ENCODE measurements around the gene SLC35B2.
"Not testable (repeated sequence)": the region's sequence is repeated elsewhere in the genome, so short reads cannot be mapped to it uniquely, and the experiment has no call there.

Gene SLC35B2

DNA sequence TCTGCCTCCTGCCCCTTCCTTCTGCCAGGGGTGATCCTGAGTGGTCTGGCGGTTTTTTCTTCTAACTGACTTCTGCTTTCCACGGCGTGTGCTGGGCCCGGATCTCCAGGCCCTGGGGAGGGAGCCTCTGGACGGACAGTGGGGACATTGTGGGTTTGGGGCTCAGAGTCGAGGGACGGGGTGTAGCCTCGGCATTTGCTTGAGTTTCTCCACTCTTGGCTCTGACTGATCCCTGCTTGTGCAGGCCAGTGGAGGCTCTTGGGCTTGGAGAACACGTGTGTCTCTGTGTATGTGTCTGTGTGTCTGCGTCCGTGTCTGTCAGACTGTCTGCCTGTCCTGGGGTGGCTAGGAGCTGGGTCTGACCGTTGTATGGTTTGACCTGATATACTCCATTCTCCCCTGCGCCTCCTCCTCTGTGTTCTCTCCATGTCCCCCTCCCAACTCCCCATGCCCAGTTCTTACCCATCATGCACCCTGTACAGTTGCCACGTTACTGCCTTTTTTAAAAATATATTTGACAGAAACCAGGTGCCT is 23.7 kb downstream of the SLC35B2 start (continued):
- TF ChIP-seq, protein P1, sequence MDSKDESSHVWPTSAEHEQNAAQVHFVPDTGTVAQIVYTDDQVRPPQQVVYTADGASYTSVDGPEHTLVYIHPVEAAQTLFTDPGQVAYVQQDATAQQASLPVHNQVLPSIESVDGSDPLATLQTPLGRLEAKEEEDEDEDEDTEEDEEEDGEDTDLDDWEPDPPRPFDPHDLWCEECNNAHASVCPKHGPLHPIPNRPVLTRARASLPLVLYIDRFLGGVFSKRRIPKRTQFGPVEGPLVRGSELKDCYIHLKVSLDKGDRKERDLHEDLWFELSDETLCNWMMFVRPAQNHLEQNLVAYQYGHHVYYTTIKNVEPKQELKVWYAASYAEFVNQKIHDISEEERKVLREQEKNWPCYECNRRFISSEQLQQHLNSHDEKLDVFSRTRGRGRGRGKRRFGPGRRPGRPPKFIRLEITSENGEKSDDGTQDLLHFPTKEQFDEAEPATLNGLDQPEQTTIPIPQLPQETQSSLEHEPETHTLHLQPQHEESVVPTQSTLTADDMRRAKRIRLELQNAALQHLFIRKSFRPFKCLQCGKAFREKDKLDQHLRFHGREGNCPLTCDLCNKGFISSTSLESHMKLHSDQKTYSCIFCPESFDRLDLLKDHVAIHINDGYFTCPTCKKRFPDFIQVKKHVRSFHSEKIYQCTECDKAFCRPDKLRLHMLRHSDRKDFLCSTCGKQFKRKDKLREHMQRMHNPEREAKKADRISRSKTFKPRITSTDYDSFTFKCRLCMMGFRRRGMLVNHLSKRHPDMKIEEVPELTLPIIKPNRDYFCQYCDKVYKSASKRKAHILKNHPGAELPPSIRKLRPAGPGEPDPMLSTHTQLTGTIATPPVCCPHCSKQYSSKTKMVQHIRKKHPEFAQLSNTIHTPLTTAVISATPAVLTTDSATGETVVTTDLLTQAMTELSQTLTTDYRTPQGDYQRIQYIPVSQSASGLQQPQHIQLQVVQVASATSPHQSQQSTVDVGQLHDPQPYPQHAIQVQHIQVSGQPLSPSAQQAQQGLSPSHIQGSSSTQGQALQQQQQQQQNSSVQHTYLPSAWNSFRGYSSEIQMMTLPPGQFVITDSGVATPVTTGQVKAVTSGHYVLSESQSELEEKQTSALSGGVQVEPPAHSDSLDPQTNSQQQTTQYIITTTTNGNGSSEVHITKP (tag by site-specific recombination; IDR thresholded peaks at IDR 0.05) = no peak
- TF ChIP-seq, protein P2, sequence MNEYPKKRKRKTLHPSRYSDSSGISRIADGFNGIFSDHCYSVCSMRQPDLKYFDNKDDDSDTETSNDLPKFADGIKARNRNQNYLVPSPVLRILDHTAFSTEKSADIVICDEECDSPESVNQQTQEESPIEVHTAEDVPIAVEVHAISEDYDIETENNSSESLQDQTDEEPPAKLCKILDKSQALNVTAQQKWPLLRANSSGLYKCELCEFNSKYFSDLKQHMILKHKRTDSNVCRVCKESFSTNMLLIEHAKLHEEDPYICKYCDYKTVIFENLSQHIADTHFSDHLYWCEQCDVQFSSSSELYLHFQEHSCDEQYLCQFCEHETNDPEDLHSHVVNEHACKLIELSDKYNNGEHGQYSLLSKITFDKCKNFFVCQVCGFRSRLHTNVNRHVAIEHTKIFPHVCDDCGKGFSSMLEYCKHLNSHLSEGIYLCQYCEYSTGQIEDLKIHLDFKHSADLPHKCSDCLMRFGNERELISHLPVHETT (tag by site-specific recombination; IDR thresholded peaks at IDR 0.05) = no peak
- TF ChIP-seq ZNF501 (tag by site-specific recombination; IDR thresholded peaks at IDR 0.05) = no peak

DNA sequence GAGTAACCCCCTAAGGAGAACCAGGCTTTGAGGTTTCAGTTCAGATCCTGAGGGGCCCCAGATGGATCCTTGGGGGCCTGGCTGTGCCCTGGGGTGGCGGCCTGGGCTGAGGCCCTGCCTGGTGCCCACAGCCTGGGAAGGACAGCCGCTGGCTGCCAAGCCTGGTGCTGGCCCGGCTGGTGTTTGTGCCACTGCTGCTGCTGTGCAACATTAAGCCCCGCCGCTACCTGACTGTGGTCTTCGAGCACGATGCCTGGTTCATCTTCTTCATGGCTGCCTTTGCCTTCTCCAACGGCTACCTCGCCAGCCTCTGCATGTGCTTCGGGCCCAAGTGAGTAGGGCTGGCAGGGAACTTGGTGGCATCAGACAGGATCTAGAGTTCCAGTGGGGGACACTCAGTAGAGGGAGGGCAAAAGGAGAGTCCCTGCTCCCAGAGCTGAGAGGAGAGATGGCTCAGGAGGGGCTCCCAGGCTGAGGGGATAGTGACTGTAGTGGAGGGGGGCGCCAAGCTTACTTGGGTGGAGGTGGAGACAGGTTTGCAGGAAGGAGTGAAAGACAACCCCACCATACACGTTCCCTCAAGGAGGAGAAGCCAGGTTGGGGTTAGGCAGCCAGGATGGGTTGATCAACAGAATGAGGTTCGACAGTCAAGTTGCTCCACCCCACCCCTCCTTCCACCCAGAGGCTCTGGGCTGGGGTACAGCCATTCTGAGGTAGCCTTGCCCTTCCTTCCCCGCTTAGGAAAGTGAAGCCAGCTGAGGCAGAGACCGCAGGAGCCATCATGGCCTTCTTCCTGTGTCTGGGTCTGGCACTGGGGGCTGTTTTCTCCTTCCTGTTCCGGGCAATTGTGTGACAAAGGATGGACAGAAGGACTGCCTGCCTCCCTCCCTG is 24.4 kb downstream of the SLC35B2 start:
- ChIA-PET CTCF (interaction anchor here (0.7 to 7.8 kb wide), 9 partner anchors 10 to 106 kb away, joined by 3 to 148 read pairs (median 6); partner anchors contain the start of genes HSP90AB1 and SLC29A1), POLR2A (interaction anchor here (0.9 to 4.0 kb wide), 2 partner anchors 9 to 14 kb away, joined by 3 to 21 read pairs; partner anchors contain the start of genes HSP90AB1 and SLC29A1)
- Histone ChIP-seq H3K27ac (ENCODE audit: extremely low read depth, low read depth, low read length) (no peak overlapping the region), H3K9me3 (ENCODE audit: control insufficient read depth, insufficient read depth, low read depth, low read length) (no peaks in the 10 kb centered on the region), H3K36me3 (ENCODE audit: control insufficient read depth in 2 of 2, insufficient read depth in 1 of 2, low read length in 2 of 2) (peaks cover 5 to 74% of the 10 kb centered on the region in 2 experiments; a peak in 2 of 3 replicates), H3K4me1 (ENCODE audit: control insufficient read depth, insufficient read depth, low read length) (peaks cover 4% of the 10 kb centered on the region; the same call in 1 of the 2 replicates), H3K4me3 (ENCODE audit: low read depth, low read length) (no peak overlapping the region)
- TF ChIP-seq ZNF768 (tag by site-specific recombination; IDR thresholded peaks at IDR 0.05) = no peak
- TF ChIP-seq, protein P3, sequence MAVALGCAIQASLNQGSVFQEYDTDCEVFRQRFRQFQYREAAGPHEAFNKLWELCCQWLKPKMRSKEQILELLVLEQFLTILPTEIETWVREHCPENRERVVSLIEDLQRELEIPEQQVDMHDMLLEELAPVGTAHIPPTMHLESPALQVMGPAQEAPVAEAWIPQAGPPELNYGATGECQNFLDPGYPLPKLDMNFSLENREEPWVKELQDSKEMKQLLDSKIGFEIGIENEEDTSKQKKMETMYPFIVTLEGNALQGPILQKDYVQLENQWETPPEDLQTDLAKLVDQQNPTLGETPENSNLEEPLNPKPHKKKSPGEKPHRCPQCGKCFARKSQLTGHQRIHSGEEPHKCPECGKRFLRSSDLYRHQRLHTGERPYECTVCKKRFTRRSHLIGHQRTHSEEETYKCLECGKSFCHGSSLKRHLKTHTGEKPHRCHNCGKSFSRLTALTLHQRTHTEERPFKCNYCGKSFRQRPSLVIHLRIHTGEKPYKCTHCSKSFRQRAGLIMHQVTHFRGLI (tag by site-specific recombination; IDR thresholded peaks at IDR 0.05) = peak; percentile 71; the same call in 1 of the 2 replicates

DNA sequence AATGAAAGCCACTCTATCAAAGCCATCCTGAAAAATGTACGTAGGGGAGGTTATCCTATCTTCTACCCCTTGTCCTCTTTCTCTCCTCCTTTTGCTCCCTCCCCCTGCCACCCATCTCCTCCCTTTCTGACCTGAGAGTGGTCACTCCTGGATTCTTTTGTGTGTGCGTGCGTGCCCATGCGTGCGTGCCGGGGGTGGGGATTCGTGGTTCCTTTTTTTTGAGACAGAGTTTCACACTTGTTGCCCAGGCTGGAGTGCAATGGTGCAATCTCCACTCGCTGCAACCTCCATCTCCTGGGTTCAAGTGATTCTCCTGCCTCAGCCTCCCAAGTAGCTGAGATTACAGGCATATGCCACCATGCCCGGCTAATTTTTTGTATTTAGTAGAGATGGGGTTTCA is 25.9 kb downstream of the SLC35B2 start:
- H3K4me3 ChIP-seq (ENCODE audit: low read depth, low read length); H3K27ac ChIP-seq (ENCODE audit: extremely low read depth, low read depth, low read length); H3K9me3 ChIP-seq (ENCODE audit: control insufficient read depth, insufficient read depth, low read depth, low read length); POLR2A ChIA-PET; H3K4me1 ChIP-seq (ENCODE audit: control insufficient read depth, insufficient read depth, low read length): not testable (repeated sequence)
- CTCF ChIA-PET = interaction anchor here (1.5 kb wide), 1 partner anchor 59 kb away, joined by 7 read pairs; no protein-coding TSS in a partner anchor
- peaks cover 5 to 74% of the 10 kb centered on the region in 2 experiments; a peak in 2 of 3 replicates for H3K36me3 ChIP-seq (ENCODE audit: control insufficient read depth in 2 of 2, insufficient read depth in 1 of 2, low read length in 2 of 2)
- peak; percentile 51 for TF ChIP-seq SCRT2 (tag by site-specific recombination; IDR thresholded peaks at IDR 0.05)

DNA sequence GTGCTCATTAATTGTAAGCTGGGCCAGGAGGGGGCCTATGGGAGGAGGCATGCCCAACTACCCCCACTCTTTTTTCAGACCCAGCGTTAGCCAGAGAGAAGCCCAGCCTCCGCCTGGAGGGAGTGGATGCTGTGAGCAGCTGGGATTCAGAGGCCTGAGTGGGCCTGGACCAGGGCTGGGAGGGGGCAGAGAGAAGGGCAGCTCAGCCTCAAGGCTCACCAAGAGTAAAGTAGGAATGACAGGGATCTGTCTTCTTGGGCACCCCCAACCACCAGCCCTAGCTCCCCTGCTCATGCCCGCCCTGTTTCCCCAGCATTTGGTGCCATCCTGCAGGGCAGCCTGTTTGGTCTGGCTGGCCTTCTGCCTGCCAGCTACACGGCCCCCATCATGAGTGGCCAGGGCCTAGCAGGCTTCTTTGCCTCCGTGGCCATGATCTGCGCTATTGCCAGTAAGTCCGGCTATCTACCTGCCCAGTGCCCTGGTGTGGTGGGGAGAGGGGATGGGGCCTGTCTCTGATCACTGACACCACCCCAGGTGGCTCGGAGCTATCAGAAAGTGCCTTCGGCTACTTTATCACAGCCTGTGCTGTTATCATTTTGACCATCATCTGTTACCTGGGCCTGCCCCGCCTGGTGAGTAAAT is 27.2 kb downstream of the SLC35B2 start:
- H3K27ac ChIP-seq (ENCODE audit: extremely low read depth, low read depth, low read length) = no peak overlapping the region
- CTCF ChIA-PET = interaction anchor here (0.6 to 1.5 kb wide), 4 partner anchors 8 to 58 kb away, joined by 3 to 7 read pairs (median 4); partner anchors contain the start of gene HSP90AB1
- no peaks in the 10 kb centered on the region for H3K9me3 ChIP-seq (ENCODE audit: control insufficient read depth, insufficient read depth, low read depth, low read length)
- no peak overlapping the region for H3K4me3 ChIP-seq (ENCODE audit: low read depth, low read length)
- peaks cover 13% of the 10 kb centered on the region for H3K4me1 ChIP-seq (ENCODE audit: control insufficient read depth, insufficient read depth, low read length)
- H3K36me3 ChIP-seq (ENCODE audit: control insufficient read depth in 2 of 2, insufficient read depth in 1 of 2, low read length in 2 of 2) = peaks cover 5 to 68% of the 10 kb centered on the region in 2 experiments; a peak in 2 of 3 replicates
- POLR2A ChIA-PET = interaction anchor here (0.6 to 1.4 kb wide), 2 partner anchors 17 to 90 kb away, joined by 4 to 10 read pairs; partner anchors contain the start of gene HSP90AB1
- no peak for TF ChIP-seq KLF10 (tag by site-specific recombination; IDR thresholded peaks at IDR 0.05)
- no peak for TF ChIP-seq ZNF140 (tag by site-specific recombination; IDR thresholded peaks at IDR 0.05)
- no peak for TF ChIP-seq ZNF138 (tag by site-specific recombination; IDR thresholded peaks at IDR 0.05; ENCODE audit: borderline replicate concordance)
- no peak for TF ChIP-seq BCL11B (tag by site-specific recombination; IDR thresholded peaks at IDR 0.05; ENCODE audit: low read depth)
- TF ChIP-seq SP7 (tag by site-specific recombination; IDR thresholded peaks at IDR 0.05) = no peak
- TF ChIP-seq ZNF624 (tag by site-specific recombination; IDR thresholded peaks at IDR 0.05) = no peak
- TF ChIP-seq GLI2 (tag by site-specific recombination; IDR thresholded peaks at IDR 0.05; ENCODE audit: borderline replicate concordance, low read depth) = no peak

Measured in HEK293 (cell line).